Stimulated activated CD4-positive, alpha-beta T cell treated with anti-CD3 and anti-CD28 coated beads, Interleukin-15, amount 100 ng/mL, for 48 hours (primary cell): ENCODE measurements around the gene XIRP1.
"Not testable (repeated sequence)": the region's sequence is repeated elsewhere in the genome, so short reads cannot be mapped to it uniquely, and the experiment has no call there.

Experiments
- DNase-seq, 2 donors: peaks; one replicate each; pipeline ENCODE4 v3.0.0-alpha.2; 2020; ENCODE audit warnings: low read depth in 2 of 2

Gene XIRP1, protein sequence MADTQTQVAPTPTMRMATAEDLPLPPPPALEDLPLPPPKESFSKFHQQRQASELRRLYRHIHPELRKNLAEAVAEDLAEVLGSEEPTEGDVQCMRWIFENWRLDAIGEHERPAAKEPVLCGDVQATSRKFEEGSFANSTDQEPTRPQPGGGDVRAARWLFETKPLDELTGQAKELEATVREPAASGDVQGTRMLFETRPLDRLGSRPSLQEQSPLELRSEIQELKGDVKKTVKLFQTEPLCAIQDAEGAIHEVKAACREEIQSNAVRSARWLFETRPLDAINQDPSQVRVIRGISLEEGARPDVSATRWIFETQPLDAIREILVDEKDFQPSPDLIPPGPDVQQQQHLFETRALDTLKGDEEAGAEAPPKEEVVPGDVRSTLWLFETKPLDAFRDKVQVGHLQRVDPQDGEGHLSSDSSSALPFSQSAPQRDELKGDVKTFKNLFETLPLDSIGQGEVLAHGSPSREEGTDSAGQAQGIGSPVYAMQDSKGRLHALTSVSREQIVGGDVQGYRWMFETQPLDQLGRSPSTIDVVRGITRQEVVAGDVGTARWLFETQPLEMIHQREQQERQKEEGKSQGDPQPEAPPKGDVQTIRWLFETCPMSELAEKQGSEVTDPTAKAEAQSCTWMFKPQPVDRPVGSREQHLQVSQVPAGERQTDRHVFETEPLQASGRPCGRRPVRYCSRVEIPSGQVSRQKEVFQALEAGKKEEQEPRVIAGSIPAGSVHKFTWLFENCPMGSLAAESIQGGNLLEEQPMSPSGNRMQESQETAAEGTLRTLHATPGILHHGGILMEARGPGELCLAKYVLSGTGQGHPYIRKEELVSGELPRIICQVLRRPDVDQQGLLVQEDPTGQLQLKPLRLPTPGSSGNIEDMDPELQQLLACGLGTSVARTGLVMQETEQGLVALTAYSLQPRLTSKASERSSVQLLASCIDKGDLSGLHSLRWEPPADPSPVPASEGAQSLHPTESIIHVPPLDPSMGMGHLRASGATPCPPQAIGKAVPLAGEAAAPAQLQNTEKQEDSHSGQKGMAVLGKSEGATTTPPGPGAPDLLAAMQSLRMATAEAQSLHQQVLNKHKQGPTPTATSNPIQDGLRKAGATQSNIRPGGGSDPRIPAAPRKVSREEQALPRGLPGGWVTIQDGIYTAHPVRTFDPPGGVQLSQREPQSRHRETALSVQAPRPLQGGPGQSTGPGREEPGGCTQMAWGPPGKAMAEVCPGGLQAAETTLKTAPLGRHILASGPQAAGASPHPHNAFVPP (N-terminal part only)

DNA sequence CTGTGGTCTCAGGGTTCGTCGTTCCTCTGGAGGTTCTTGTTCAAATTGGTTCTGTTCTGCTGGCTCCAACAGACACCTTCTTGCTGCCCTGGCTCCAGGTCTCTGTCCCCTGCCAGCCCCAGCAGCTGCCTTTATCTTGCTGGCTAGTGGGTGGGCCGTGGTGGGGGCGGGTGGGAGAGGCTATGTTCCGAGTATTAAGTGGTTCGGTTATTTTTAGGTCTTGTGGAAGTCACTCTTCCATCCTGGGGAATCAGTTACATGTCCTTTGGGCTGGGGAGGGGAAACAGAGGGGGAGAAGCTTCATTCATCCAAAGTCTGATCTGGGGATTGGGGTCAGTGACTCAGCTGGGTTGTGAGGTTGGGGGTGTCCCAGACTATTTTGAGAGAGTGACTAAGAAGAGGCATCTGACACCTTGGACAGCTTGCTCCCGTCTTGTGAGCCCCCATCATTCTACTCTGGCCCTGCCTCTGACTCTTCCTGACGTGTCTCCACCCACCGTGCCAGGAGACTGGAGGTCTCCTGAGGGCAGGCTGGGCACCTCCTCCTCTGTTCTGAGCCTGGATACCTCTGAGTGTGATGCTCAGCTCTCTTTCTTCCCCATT lies at the start of gene XIRP1:
TSS of gene XIRP1 (minus strand) at position 106 of the 603 bp plus-strand sequence. CDS start 3,150 bp downstream, outside the sequence.
- DNase-seq, result peak; percentile 30 to 32

DNA sequence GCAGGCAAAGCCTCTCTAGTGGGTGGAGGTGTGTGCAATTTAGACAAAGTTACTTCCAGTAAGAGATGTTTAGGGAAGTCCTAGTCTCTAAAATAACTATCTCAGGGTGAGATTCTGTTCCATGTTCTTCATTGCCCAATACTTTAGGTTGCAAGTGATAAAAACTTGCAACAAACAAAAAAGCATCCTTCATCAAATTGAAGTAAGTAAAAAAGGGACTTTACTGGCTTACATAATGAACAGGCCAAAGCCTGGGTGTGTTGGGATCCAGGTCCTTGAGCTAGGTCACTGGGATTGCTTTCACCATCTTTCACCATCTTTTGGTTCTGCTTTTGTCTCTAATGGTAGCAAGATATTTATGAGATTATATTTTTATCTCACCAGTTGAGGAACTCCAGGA lies 49.2 kb upstream of the XIRP1 start:
- no peak for DNase-seq

DNA sequence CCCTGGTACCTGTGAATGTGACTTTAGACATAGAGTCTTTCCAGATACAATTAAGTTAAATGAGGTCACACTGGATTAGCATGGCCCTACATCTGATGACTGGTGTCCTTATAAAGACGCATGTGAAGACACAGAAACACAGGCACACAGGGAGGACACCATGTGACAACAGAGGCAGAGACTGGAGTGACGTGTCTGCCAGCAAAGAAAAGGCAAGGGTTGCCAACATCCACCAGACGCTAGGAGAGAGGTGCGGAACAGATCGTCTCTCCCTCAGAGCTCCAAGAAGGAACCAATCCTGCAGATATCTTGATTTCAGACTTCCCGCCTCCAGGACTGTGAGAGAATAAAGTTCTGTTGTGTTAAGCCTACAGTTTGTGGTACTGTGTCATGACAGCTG lies 44.6 kb upstream of the XIRP1 start:
- no peak for DNase-seq

DNA sequence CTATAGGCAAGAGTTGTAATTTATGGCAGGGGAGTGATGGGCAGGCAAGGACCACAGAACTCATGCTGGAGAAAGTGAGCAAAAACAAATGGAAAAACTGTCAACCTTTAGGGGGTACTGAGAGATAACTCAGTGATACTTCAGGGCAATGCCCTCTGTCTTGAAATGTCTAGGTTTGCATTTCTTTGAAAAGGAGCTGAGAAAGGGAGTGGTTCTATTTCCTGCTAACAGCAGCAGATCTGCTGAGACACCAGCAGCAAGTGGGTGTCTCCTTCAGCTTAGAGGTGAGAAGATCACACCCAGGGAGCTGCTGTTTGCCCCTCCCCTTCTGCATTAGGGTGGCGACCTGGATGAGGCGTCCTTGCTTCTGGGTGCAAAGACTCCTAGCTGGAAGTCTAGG lies 42.3 kb upstream of the XIRP1 start:
- no peak for DNase-seq

DNA sequence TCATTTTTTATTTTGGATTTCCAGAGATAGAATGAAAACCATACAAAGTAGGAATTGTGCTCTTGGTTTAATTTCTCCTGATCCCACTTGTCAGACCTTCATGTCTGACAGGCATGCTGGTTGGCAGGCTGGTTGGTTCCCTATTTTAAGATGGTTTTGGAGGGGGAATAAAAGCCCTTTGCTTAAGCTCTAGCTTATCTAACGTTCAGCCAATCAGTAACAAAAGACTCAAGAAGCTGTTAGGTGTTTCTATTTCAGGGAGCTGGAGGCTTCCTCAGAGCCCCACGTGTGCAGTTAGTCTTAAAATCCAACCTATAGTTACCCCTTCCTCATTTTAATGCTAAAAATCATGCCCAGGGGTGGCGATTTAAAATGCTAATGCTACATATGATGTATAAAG lies 40.5 kb upstream of the XIRP1 start:
- no peak for DNase-seq

DNA sequence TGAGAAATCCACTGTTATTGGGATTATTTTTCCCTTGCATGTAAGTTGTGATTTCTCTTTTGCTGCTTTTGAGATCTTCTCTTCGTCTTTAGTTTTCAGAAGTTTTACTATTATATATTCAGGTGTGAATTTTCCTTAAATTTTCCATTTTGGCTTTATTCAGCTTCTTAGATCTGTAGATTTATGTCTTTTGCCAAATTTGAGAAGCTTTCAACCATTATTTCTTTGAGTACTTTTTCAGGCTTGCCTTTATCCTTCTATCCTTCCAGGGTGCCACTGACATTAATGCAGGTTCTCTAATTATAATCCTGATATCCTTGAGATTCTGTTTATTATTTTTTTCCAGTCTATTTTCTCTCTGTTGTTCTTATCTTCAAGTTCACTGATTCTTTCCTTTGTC lies 38.1 kb upstream of the XIRP1 start:
- no peak for DNase-seq

DNA sequence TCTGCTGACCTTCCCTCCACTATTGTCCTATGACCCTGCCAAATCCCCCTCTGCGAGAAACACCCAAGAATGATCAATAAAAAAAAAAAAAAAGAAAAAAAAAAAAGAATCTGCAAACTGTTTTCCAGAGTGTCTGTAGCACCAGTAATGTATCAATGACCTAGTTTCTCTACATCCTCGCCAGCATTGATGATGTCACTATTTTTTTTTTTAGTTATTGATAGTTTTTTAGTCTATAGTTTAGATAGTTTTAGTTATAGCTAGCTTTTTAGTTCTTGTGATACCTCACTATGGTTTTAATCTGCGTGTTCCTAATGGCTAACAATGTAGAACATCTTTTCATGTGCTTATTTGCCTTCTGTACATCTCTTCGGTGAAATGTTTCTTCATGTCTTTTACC lies 36.1 kb upstream of the XIRP1 start:
- no peak for DNase-seq

DNA sequence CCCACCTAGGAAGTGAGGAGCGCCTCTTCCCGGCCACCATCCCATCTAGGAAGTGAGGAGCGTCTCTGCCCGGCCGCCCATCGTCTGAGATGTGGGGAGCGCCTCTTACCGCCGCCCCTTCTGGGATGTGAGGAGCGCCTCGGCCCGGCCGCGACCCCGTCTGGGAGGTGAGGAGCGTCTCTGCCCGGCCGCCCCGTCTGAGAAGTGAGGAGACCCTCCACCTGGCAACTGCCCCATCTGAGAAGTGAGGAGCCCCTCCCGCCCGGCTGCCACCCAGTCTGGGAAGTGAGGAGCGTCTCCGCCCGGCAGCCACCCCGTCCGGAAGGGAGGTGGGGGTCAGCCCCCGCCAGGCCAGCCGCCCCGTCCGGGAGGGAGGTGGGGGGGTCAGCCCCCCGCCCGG lies 35.2 kb upstream of the XIRP1 start:
- not testable (repeated sequence) for DNase-seq

DNA sequence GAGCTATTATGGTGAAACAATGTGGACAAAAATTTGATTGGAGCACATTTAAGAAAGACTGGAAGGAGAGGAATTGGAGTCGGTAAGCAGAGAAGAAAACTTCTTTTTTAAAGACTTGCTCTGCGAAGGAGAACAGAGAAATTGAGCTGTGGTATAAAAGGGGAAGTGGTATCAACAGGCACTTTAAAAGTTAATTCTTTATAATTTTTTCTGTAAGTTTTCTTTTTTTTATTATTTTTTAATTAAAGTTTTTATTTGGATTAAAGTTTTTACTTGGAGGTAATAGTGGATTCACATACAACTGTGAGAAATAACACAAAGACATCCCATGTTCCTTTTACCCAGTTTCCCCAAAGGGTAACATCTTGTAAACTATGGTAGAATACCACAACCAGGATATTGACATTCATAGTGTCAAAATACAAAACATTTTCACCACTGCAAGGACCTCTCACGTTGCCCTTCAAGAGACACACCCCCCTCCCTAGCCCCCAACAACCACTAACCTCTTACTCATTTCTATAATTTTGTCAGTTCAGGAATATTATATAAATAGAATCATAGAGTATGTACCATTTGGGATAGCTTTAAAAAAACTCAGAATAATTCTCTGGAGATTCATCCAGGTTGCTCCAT lies 33.8 kb upstream of the XIRP1 start:
- DNase-seq, result no peak

DNA sequence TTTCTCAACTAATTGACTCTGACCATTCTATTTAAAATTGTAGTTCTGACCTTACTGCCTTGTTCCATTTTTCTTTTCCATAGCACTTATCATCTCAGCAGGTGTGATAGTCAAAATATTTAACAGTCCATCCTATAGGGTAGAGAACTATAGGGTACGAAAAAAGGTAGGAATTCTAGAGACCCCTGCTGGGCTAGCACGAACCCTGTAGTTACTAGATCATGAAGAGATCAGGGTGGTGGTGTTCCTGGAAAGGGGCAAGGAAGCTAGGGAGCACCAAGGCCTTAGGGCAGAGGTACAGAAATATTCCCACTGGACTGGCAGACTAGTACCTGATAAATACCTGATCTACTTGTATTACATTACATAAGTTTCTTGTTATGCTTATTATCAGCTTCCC lies 31.9 kb upstream of the XIRP1 start:
- no peak for DNase-seq

DNA sequence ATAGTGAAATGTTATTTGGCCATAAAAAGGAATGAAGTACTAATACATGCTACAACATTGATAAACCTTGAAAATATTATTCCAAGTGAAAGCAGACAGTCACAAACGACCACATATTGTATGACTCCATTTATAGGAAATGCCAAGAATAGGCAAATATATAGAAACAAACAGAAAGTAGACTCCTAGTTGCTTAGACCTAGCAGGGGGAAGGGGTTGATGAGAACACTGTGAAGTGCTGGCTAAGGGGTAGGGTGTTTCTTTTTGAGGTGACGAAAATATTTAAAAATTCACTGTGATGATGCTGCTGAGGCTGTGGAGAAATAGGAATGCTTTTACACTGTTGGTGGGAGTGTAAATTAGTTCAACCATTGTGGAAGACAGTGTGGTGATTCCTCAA lies 30.5 kb upstream of the XIRP1 start:
- no peak for DNase-seq

DNA sequence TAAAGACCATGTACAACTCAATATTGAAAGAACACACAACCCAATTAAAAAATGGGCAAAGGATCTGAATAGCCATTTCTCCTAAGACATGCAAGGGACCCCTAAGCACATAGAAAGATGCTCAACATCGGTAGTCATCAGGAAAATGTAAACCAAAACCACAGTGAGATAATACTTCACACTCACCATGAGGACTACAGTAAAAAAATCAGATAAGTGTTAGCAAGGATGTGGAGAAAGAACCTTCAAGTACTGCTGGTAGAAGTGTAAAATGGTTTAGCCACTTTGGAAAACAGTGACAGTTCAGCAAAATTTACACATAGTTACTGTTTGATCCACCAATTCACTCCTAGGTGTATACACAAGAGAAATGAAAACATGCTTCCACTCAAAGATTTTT lies 30.1 kb upstream of the XIRP1 start:
- no peak for DNase-seq

DNA sequence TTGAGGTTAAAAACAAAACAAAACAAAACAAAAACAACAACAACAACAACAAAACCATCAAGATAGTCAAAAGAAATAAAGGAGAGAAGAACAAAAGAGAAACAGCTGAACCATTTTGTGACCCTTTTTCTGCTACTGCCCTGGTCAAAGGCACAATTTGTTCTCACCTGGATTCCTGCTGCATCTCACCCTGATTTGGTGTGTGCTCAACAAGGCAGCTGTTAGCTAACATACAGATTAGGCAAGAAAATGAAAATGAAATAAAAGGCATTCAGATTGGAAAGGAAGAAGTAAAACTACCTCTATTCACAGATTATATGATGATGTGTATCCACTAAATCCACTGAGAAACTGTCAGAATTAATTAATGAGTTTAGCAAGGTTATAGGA lies 28.7 kb upstream of the XIRP1 start:
- no peak for DNase-seq

DNA sequence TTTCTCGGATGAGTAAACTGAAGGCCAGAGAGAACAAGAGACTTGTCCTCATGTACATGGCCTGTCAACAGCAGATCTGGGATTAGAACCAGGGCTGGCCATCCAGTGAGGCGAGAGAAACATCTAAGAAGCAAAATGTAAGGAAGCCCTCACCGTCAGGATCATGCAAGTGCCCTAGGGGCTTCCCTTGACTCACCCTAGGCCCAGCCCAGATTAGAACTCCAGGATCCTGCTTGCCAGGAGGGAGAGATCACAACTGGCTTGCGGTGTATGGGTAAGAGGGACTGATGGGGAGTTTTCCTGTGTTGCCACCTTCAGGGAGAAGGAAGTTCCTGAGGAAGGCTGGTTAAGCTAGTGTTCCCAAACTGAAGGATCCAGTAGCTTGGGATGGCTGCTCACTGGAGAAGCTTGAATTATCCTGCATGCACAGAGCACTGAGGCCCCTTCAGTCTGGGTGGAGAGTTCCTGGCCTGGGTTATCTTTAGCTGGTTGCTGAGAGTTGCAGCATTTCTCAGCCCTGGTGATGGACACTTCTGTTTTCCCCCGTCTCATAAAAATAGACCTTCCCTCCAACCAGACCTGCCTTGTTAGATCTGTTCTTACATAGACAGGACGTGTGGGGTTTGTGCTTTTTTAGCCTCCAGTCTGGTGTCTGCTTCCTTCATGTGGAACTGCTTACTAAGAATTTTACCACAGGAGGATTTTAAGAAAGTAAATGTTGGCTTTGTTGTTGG lies 28.2 kb upstream of the XIRP1 start:
- DNase-seq, result no peak

DNA sequence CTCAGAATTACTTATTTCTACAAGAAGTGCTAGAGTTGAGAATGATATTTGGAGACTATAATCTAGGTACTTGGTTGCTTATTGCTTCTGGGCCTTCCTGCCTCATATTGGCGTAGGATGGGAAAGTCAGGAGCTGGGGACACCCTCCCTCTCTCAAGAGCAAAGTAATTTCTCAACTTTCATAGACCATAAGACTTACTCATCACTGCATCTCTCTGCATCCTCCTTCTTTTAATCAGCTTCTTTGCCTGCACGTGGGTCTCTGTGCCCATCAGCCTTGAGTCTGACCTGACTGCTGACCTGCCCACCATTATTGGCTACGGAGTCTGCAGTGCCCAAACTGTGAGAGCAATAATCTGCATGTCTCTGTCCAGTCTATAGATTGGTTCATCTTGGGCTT lies 27.3 kb upstream of the XIRP1 start:
- no peak for DNase-seq

DNA sequence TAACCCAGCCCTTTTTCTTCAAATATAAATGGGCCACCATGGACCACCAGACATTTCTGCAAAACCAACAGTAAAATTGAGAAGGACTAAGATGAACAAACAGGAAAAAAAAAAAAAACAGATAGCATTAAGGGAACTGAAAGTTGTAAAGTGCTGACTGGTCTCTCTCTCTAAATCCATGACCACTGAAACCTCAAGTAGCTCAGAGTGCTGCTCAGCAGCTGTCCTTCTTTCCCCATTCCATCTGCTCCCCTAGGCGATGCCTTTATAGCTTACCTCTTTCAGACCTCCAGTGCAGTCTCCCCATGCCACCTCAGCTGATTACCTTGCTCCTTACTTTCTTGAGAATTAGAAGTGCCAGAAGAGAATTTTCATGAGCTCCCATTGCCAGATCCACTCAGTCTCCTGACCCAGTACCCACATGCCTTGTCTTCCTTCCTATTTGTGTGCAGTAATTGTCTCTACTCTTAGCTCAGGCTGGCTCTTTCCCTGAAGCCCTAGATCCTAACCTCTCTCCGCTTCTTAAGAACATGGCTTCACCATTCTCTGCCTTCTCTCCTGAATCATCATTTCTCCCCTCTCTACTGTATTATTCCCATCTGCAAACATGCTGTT lies 23.9 kb upstream of the XIRP1 start:
- no peak for DNase-seq

DNA sequence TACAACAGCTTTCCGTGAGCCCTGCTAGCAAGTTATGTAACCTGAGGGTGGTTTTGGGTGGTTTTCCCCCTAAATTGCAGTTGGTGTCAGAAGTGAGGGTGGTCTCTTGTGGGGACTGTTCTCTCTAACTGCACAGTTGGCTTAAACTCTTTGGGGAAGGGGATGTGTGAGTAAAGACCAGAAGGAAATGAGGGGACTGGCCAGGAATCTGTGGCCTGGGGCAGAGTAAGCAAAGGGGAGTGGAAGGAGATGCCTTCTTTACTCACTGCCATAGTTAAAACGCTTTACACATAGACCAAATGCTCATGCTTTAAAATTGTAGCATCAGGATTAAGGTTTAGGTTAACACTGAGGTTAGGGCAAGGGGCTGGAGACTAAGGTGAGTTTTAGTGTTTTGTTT lies 21.2 kb upstream of the XIRP1 start:
- no peak for DNase-seq

DNA sequence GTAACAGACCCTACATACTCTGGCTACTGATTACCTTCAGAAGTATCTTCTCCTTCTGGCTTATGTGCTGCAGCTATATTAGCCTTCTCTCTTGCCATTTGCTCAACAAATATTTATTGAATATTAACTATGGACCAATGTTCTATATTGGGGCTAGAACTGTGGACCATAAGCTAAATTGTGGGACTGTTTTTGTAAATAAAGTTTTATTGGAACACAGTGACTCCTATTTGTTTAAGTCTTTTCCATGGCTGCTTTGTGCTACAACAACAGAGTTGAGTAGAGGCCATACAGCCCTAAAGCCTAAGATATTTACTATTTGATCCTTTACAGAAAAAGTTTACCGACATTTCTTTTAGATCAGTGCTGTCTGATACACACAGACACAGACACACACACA lies 20.3 kb upstream of the XIRP1 start:
- no peak for DNase-seq

DNA sequence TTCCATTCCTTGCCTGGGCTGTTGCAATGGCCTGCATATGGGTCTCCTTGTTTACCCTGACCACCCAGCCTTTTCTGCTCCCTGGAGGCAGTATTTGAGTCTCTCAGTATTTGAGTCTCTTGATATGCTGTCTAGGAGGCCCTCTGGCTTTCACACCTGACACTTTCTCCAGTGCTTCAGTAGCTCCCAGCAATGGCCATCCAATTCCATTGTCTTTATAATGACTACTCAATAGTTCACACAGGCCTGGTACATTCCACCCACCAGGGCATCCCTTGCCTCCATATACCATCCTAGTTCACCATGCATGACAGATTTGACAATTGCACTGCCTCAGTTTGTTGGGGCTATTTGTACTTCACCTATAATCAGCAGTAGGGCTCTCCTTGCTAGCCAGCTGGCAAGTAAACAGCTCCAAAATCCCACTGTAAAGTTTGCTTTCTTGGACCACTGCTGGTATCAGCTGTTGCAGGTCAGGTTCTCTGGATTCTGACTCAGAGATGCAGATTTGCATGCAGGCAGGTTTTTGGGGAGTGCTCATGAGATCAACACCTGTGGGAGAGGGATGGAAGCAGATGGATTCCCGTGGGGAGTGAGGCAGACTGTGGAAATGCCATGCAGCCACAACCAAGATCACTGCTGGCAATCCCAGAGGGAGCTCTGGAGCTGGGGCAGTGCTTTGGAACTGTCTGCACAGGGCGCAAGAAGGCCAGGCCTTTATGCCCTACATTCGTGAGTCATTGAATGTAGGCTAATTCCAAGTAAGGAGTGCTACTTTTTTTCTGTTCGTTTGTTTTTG lies 19.1 kb upstream of the XIRP1 start:
- DNase-seq, result no peak
